HG03159 (cell line): ENCODE results near the gene ZFHX3.

ENCODE experiments used
- ATAC-seq: cut with Tn5 transposase; IDR thresholded peaks from one replicate; pipeline ENCODE4 v1.9.1; 2021; ENCODE audit warnings: mild to moderate bottlenecking, moderate library complexity; ENCODE audit not compliant: unreplicated experiment

Gene ZFHX3

DNA sequence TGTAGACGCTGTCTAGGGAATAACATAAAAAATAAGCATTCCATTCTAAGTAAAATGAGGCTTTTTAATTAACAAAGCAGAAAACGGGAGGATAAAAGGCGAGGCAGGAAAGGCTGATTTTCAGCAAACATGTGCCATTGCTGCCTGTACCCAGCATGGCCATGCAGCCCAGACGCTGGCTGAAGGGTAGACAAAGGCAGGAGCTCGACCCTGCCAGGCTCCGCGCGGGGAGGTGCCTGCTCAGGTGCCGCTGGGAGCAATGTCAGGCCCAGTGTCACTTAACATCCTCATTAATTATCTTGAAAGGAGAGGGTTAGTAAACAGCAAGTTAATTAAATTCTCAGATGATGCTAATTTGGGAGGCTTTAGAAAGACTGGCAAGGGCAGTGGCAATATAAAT is 136.0 kb downstream of the ZFHX3 start:
- ATAC-seq = no peak

DNA sequence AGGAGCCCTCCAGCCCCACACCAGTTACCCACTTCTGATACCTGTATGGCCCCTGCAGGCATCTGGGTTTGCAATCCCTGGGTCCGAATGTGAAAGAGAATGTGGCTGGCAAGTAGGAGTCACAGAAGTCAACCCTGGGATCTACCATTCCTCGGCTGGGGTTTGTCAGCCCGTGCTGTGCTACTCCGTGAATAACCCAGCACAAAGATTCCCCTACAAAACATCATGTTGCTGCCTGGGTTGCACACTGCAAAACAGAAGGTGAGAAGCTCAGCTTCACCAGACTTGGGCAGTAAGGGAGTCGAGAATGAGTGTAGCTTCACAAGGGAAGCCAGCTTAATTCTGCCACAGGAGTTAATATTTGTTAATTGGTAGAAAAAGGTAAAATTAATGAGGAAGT is 137.1 kb downstream of the ZFHX3 start:
- no peak for ATAC-seq

DNA sequence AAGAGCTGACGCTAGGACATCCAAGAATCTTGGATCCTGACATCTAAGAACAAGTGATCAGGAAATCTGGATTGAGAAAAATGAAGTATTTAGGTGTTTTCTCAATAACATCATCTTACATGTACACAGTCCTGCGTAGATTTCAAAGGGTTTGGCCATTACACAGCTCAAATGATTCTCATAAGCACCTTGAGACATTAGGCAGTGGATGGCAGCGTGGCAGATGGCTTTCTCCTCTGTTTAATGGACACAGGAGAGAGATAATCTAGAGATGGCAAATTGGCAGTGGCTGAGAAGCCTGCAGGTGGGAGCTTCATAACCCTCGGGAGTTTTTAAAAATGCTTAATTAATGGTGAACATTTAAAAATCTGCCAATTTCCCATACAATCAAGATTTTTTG is 137.5 kb downstream of the ZFHX3 start:
- no peak for ATAC-seq

DNA sequence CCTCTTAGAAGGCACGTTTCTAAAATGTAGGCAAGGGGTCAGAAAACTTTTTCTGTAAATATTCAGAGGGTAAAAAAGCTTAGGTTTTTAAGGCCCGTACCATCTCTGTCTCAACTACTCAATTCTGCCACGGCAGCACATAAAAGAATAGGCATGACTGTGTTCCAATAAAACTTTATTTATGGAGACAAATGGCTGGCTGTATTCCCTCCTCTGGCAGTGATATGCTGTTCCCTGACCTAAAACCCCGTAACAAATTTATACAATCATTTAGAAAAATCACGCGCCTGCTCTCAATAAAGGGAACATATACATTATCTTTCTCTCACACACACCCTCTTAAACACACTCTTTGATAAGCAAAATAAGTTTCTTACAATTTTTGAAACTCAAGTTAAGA is 138.7 kb downstream of the ZFHX3 start:
- no peak for ATAC-seq

DNA sequence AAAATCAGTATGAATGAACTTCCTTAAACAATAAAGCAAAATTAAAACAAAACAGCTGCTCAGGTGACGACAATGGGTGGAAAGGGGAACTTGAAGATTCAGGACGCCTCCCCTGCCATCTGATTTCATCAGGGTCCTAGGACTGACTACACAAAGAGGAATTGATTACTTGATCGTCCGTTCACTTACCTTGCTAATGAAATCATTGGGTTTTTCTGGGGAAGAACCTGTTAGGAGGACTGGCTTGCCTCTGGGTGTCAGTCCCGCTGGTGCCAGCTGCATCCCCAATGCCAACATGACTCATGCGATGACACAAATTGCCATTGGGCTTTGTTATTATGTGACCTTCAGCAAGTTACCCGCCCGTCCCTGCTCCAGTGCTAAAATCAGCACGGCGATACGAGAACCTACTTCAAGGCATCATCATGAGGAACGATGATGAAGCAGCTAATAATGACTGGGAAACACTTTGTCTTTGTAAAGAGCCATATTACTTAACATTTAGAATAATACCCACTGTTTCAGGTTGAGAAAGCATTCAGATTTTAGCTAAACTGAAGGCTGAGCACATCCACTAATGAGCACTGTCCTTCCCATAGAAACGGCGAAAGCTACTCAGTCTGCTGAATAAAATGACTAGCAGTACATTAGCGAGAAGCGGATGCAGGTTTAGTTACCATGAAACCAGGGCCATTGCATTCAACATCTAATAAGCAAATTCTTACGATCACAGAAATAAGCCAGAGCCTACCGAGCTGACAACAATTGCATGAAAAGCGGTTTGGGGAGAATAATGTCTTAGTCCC is 139.4 kb downstream of the ZFHX3 start:
- no peak for ATAC-seq

DNA sequence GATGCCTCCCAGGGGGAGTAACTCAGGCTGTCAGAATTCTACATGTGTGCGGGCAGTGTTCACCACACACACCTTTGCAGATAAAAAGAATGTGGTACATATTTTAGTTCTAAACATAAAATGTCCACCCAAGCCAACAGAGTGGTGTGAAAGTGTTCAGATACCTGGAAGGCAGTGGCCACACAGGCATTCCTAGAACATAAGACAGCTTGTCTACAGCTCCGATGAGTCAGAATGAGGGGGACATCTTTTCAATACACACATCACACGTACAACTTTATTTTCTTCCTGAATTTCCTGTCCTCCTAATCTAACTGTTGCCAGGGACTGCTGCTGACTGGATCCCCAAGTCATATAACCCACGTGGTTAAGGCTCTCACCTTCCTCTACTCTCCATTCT is 142.3 kb downstream of the ZFHX3 start:
- no peak for ATAC-seq

DNA sequence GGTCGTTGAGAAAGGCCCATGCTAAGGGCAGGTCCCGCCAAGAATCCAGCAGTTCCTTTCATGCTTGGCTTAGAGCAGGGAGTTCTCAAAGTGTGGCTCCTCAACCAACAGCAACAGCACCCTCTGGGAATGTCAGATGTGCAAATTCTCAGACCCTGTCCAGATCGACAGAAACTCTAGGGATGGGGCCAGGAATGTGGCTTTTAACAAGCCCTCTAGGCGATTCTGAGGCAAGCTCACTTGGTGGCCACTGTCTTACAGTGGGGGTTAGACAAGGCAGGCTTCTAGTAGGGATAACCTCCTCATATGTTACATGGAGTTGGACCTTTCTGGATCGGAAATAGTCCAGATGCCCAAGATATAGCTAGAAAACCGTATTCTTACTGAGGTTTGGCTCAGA is 144.8 kb downstream of the ZFHX3 start:
- no peak for ATAC-seq

DNA sequence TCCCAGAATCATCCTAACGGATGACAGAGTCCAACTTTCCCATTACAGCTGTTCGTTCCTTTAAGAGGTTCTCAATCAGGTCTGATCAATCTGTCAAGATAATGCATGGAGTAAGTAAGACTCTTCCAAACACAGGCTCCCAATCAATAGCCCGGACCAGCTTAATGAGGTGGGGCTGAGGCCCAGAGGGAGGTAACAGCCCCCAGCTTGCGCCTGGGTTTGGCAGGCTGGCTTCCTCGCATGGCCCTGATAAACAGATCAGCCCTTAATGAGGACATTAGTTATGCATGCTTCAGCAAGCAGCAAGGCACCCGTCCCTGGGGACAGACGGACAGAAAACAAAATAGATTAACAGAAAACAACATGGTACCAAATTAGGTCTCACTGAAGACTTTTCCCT is 145.7 kb downstream of the ZFHX3 start:
- no peak for ATAC-seq

DNA sequence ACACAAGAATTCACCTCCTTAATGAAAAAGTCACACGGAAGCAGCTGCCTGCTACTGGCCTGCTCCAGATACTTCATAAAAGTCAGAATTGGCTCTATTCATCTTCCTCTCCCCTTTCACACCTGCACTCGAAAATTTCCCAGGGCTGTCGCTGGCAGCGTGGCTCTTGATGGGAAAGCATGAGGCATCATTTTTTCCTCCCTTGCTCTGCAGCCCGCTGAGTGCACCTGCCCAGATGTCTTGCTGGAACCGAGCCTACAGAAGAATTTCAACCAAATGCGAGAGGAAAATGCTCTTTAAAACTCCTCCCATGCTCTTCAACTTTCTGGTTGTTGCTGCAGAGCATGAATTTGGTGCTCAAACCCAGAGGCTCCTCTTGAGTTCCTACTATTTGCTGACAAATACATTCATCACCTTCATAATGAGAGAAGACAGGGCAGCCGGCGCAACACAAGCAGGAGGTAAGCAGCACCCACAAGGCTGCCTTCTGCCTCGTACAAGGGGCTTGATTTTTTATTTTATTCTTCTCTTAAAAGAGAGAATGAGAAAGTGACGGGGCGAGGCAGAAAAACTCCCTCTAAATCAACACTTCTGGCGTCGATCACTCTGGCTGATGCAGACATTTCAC is 146.8 kb downstream of the ZFHX3 start:
- no peak for ATAC-seq

DNA sequence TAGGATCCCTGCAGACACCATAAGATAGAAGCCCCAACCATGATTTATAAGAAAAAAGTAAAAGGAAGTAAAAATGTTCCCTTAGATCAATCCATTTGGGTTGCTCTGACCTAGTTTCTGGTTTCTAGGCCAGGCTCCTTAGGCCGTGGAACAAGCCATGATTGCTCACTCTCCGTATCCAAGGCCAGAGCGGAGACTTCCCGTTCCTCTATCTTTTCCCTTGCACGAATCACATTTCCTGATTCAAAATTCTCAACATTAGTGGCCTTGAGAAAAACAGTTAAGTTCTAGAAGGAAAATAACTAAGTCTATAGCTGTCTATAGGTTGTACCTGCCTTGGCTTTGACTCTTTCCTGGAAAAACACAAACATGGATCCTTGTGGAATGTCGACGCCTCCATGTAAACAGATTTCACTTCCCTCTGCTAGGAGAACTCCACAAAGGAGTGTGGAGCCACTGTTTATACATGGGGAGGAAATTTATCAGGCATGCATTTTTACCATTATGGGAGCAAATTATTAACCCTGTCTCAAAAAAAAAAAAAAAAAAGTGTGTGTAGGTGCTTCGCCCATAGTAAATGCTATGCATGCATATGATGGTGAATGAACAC is 149.6 kb downstream of the ZFHX3 start:
- ATAC-seq = no peak

DNA sequence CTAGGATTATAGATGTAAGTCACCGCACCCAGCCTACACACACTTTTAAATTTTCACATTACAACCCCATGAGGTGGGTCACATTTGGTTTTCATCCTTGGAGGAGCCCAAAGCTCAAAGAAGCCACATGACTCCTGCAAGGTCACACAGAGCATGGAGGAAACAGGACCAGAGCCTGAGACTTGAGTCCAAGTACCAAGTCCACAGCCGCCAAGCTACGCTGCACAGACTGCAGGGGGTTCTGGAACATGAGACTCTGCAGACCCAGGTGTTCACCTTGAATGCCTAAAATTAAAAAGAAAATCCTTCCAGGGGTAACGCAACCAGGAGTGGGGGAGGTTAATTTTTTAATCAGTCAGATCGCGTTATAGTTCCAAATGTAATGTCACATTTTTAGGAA is 150.2 kb downstream of the ZFHX3 start:
- ATAC-seq = no peak

DNA sequence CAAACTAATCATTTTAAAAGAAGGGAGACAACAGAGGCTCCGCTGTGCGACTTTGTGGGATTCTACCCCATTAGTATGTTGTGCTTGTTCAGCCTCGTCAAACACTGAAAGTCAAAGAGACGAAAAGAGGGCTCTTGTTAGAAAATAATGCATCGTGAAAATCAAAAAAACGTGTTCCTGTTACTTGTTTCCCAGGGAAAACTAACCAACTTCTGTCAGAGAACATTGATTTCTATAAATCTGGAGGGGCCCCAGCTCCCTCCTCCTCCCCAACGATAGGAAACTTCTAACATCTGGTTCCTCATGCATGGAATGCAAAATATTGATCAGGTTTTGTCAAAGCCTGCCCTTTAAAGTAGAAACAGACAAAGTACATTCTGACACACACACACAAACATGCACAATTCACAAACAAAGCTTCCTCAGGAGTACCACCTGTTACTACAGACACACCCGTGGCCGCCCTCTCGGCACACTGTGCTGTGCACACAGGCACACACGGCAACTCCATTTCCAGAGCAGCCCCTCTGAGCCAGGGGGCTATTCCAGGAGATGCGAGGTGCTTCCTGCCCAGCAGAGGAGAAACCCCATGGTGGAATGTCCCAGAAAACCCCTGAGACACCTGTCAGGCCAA is 151.3 kb downstream of the ZFHX3 start:
- ATAC-seq = no peak

DNA sequence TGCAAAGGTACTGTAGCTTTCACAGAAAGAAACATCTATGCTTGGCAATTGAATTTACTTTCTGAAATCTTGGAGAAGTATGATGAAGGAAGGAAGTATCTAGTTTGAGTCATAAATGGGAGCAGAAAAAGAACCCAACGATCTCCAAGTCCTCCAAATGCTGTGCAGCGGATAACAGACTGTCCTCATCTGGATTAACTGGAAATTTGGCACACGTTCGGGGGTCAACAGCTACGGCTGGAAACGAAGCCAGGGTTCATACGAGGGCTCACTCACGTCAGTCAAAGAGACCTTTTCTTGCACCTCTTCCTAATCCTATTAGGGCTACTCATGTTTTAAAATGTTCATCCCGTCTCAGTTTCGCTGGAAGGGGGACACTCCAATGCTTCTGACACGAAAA is 152.0 kb downstream of the ZFHX3 start:
- no peak for ATAC-seq

DNA sequence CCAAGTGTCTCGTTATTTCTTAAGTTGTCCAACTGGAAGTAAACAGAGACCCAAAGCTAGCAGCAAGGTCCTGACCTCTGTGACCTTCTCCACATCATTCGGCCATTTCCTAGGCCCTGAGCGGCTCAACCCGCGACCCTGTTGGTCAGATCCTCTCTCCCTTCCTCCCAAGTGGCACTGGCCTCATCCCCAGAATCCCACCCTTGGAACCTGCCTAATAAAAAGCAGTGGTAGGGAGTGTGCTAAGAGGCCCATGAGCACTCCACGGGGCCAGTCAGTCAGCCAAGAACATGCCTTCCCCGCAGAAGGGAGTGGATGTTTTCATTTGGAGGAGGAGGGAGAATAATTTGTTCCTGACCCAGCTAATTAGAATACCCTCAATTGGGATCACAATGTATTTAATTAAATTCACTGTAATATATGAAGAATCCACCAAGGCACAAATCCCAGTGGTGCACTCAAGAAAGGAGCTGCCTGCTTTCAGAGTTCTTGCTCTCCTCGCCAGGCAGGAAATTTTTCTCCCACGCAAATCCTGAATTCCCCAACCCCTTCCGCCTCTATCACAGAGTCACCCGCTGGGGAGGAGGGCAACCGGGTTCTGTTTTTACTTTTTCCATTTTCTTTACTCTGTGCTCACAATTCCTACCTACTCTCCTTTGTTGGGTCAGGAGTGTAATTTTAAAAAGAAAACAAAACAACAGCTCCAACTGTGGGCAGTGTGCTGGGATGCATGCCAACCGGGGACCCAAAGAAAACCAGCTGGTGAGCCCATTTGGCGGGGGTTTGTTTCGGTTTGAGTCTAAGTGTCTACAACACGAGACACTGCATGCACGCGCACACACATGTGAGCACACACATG is 153.4 kb downstream of the ZFHX3 start:
- ATAC-seq = no peak

DNA sequence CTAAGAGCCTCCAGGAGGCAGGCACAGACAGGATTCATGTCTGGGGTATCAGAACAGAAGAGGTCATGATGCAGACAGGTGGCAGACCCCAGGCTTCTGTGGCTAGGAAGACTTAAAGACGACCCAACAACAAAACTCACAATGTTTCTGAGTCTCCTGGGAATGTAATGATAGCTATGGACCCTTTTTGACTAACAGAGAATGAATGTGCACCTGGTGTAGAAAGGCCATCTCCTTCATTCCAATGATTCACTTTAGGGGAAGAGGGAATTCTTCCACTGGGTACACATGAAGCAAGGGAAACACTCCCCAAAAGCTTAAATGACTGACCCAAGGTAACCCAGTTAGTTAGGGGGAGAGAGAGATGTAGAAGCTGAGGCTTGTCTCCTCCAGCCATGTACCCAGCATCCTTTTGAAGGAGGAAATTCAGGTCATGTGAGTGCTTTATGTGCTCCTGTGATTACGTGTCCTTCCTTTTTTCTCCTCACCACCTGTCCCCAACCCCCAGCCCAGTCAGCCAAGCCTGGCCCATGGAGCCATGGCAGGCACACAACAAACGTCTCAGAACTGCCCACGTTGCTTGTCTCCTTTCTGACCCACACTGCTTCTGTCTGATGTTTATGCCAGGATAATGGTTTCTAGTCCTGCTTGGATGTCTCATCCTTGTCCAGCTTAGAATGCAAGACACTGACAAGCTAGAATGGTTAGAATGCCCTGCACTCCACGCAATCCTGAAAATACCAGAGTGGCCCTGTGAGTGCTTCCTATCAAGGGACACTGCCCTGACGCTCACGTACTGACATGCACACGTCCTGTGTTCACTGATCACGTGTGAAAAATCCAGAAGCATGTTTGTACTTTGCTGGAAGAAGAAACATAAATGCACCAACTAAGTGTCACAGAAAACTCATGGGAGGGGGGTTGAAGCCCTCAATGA is 156.4 kb downstream of the ZFHX3 start:
- no peak for ATAC-seq

DNA sequence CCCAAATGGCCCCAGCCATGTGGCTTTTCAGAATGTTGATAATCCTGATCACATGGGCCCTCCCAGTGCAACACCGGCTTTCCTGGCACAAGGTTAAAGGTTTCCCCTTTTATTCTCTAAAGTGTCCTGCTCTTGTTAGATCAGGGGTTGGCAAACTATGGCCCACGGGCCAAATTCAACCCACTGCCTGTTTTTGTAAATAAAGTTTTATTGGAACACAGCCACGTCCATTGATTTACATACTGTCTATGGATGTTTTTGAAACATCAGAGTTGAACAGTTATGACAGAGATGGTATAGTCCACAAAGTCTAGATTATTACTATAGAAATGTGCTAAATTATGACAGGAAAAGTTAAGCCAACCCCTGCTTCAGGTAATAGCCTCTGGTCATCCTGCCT is 157.3 kb downstream of the ZFHX3 start:
- ATAC-seq = no peak

DNA sequence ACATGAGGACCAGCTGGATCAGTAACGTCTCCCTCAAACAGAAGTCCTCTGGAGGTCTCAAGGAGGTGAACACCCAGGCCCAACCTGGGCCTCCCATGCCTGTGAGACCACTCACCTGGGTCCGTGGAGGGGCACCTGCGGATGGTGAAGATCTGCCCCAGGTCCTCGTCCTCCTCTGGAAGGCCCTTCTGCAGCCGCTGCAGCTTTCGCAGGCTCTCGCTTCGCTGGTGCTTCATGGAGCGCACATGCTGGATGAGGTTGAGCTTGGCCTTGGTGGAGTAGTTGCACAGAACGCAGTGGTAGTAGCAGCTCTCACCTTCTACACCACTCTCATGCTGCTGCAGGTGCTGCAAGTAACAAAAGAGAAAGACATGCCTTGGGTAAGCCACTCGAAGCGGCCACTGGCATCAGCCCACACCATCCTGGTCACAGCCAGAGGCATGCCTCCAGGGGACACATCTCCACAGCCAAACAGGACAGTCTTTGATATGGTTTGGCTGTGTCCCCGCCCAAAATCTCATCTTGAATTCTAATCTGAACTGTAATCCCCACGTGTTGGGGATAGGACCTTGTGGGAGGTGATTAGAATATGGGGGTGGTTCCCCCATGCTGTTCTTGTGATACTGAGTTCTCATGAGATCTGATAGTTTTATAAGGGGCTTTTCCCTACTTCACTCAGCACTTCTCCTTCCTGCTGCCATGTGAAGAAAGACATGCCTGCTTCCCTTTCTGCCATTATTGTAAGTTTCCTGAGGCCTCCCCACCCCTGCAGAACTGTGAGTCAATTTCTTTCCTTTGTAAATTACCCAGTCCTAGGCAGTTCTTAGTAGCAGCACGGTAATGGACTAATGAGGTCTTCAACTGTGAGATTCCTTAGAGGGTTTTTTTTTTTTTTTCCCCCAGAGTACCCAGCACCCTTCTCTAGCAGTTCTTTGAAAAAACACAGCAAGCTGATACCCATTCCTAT is 158.0 kb downstream of the ZFHX3 start:
- no peak for ATAC-seq

DNA sequence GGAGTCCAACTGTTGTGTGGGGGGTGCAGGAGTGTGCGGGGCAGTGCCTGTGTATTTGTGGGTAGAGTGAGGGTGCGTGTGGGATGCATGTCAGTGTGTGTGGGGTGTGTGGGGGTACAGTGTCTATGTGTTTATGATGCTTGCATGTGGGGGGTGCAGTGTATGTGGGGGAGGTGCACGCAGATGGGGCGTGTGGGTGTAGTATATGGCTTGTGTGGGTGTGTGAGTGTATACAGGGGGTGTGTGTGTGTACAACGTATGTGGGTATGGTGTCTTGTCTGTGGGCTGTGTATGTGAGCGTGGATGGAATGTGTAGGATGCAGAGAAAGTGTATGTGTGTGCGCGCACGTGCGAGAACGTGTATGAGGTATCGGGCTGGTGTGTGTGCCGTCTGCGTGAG is 160.4 kb downstream of the ZFHX3 start:
- ATAC-seq = no peak
